ENCODE measurements around the gene RSRC1. TPM values are rescaled to one million over a fixed set of nuclear protein-coding genes. Genes with fewer than 3 reads are reported as not detected.
A peak's percentile ranks its signal among the peaks of the same experiment; 100 is the strongest.

The RSRC1 gene
- total and polyA plus RNA-seq, 2 of the 13 experiments (the other 11 are each of a cell fraction or from before 2014, with no cell fraction given) = 4.9 to 63.0 TPM

- TF ChIP-seq REL (CRISPR knock-in tag; conservative IDR thresholded peaks at IDR 0.05) (no peak), ZNF30 (CRISPR knock-in tag; IDR thresholded peaks at IDR 0.05) (no peak), NPAS2 (CRISPR knock-in tag; IDR thresholded peaks at IDR 0.05; ENCODE audit: borderline replicate concordance) (no peak), NR2F1 (CRISPR knock-in tag; IDR thresholded peaks at IDR 0.05) (no peak), ATF2 (CRISPR knock-in tag; IDR thresholded peaks at IDR 0.05) (peak; percentile 57; the same call in 1 of the 2 replicates), ZNF549 (CRISPR knock-in tag; IDR thresholded peaks at IDR 0.05) (no peak), TEAD3 (CRISPR knock-in tag; optimal IDR thresholded peaks at IDR 0.05; ENCODE audit: borderline replicate concordance) (peak; percentile 69), MLLT10 (CRISPR knock-in tag; IDR thresholded peaks at IDR 0.05) (no peak), SP1 (IDR thresholded peaks at IDR 0.05) (no peak), SP1 (CRISPR knock-in tag; IDR thresholded peaks at IDR 0.05) (peak; percentile 57), ZNF660 (CRISPR knock-in tag; IDR thresholded peaks at IDR 0.05; ENCODE audit: borderline replicate concordance, low read depth) (peak; percentile 65; the same call in 1 of the 2 replicates), SNAPC2 (CRISPR knock-in tag; IDR thresholded peaks at IDR 0.05) (peak; percentile 73; the same call in 1 of the 2 replicates), ZNF800 (CRISPR knock-in tag; IDR thresholded peaks at IDR 0.05) (peak; percentile 78), CCDC6 (CRISPR knock-in tag; IDR thresholded peaks at IDR 0.05) (peak; percentile 83), PHF21A (CRISPR knock-in tag; IDR thresholded peaks at IDR 0.05) (no peak; the same call in 1 of the 2 replicates), IKZF4 (CRISPR knock-in tag; IDR thresholded peaks at IDR 0.05; ENCODE audit: borderline replicate concordance, low read depth, not compliant biosample characterization) (peak; percentile 90), HIVEP1 (CRISPR knock-in tag; IDR thresholded peaks at IDR 0.05) (peak; percentile 88), ZHX2 (IDR thresholded peaks at IDR 0.05; ENCODE audit: low read depth) (0 out of 2 replicates have a peak, but pooled peaks have one; percentile 34), ZHX2 (CRISPR knock-in tag; IDR thresholded peaks at IDR 0.05; ENCODE audit: borderline replicate concordance) (peak; percentile 91; the same call in 1 of the 2 replicates)
Observed at GRCh38 chr3:158097593-158098308, 12.1 kb upstream of the RSRC1 start (continued).

All from HepG2 (cell line).